ENCODE data around the gene THSD7A.

- TF ChIP-seq SIN3A (IDR thresholded peaks at IDR 0.05; ENCODE audit: borderline replicate concordance, low read depth, low read length) (no peak), ZKSCAN1 (IDR thresholded peaks at IDR 0.05; ENCODE audit: low read length) (no peak), ZNF362 (CRISPR knock-in tag; IDR thresholded peaks at IDR 0.05; ENCODE audit: borderline replicate concordance) (no peak), ZNF788 (CRISPR knock-in tag; IDR thresholded peaks at IDR 0.05; ENCODE audit: borderline replicate concordance) (no peak), GLI4 (CRISPR knock-in tag; IDR thresholded peaks at IDR 0.05; ENCODE audit: borderline replicate concordance) (no peak), CTCF (CRISPR knock-in tag; IDR thresholded peaks at IDR 0.05) (no peak), PREB (CRISPR knock-in tag; IDR thresholded peaks at IDR 0.05) (no peak), ZSCAN25 (CRISPR knock-in tag; IDR thresholded peaks at IDR 0.05) (no peak), PTBP1 (IDR thresholded peaks at IDR 0.05; ENCODE audit: low read depth, low read length, poor library complexity, severe bottlenecking) (no peak), RBFOX2 (IDR thresholded peaks at IDR 0.05; ENCODE audit: low read depth, low read length) (no peak), NFE2L1 (CRISPR knock-in tag; IDR thresholded peaks at IDR 0.05; ENCODE audit: borderline replicate concordance) (no peak)
Observed at GRCh38 chr7:11633310-11633709, 198.7 kb downstream of the THSD7A start.
